Measurements from ENCODE around the gene DTX3. TPM values are rescaled to one million over a fixed set of nuclear protein-coding genes. Genes with fewer than 3 reads are reported as not detected.

Gene DTX3
- total and polyA plus RNA-seq, 3 experiments from 2014 or later, result 7.2 to 18.3 (median 16.7) TPM

GRCh38 chr12:57623811-57624390 lies 19.3 kb downstream of the DTX3 start:
- H3K27ac Mint-ChIP-seq, result no peak overlapping the region
- peaks cover 85% of the 10 kb centered on the region for H3K27me3 ChIP-seq (ENCODE audit: insufficient read depth, low read length, poor library complexity, severe bottlenecking)
- peaks cover 30% of the 10 kb centered on the region for H3K4me1 ChIP-seq (ENCODE audit: insufficient read depth, low read length)
- no peak overlapping the region for H3K4me3 ChIP-seq (ENCODE audit: low read length)
- H3K4me1 Mint-ChIP-seq, result peaks cover 30 to 49% (median 30%) of the 10 kb centered on the region in 3 donors
- H3K36me3 Mint-ChIP-seq, result peaks cover 0 to 4% (median 0%) of the 10 kb centered on the region in 3 donors
- H3K9me3 ChIP-seq (ENCODE audit: low read length), result no peaks in the 10 kb centered on the region
- ChIA-PET POLR2A (no interaction called here), CTCF (interaction anchor here (0.7 to 1.3 kb wide), 2 partner anchors 9 to 165 kb away, joined by 3 to 4 read pairs; partner anchors contain the start of gene B4GALNT1)
- no peak overlapping the region for H3K4me3 Mint-ChIP-seq
- H3K36me3 ChIP-seq (ENCODE audit: insufficient read depth, low read length), result no peaks in the 10 kb centered on the region
- no peak overlapping the region for H3K27ac ChIP-seq (ENCODE audit: low read depth, low read length)
- DNase-seq, result no peak
- no peaks in the 10 kb centered on the region for H3K9me3 Mint-ChIP-seq
- peaks cover 81 to 93% of the 10 kb centered on the region in 2 donors for H3K27me3 Mint-ChIP-seq

- H3K27me3 Mint-ChIP-seq, result peaks cover 77 to 95% of the 10 kb centered on the region in 2 donors
- Histone ChIP-seq H3K9me3 (ENCODE audit: low read length) (no peaks in the 10 kb centered on the region), H3K4me3 (ENCODE audit: low read length) (no peak overlapping the region), H3K4me1 (ENCODE audit: insufficient read depth, low read length) (peaks cover 25% of the 10 kb centered on the region), H3K27ac (ENCODE audit: low read depth, low read length) (no peak overlapping the region), H3K36me3 (ENCODE audit: insufficient read depth, low read length) (no peaks in the 10 kb centered on the region), H3K27me3 (ENCODE audit: insufficient read depth, low read length, poor library complexity, severe bottlenecking) (peaks cover 80% of the 10 kb centered on the region)
- H3K4me1 Mint-ChIP-seq, result peaks cover 25 to 42% (median 27%) of the 10 kb centered on the region in 3 donors
- peaks cover 0 to 4% (median 0%) of the 10 kb centered on the region in 3 donors for H3K36me3 Mint-ChIP-seq
- ChIA-PET POLR2A (no interaction called here), CTCF (interaction anchor here (1.3 to 1.7 kb wide), 2 partner anchors 41 to 166 kb away, joined by 4 to 6 read pairs; no protein-coding TSS in a partner anchor)
- no peaks in the 10 kb centered on the region for H3K9me3 Mint-ChIP-seq
- H3K27ac Mint-ChIP-seq, result peak overlapping the region in 1 of 8 donors; percentile 8
- no peak overlapping the region for H3K4me3 Mint-ChIP-seq
- no peak for DNase-seq
These were observed 20.0 kb downstream of the DTX3 start for GRCh38 chr12:57624441-57625220.

GRCh38 chr12:57625261-57626032 lies 20.8 kb downstream of the DTX3 start:
- CTCF ChIA-PET, result interaction anchor here (0.9 to 1.7 kb wide), 3 partner anchors 42 to 167 kb away, joined by 3 to 6 read pairs (median 4); partner anchors contain the start of gene GLI1
- no peak overlapping the region for H3K4me3 Mint-ChIP-seq
- DNase-seq, result no peak
- Histone ChIP-seq H3K4me3 (ENCODE audit: low read length) (no peak overlapping the region), H3K27ac (ENCODE audit: low read depth, low read length) (no peak overlapping the region), H3K4me1 (ENCODE audit: insufficient read depth, low read length) (peaks cover 17% of the 10 kb centered on the region), H3K27me3 (ENCODE audit: insufficient read depth, low read length, poor library complexity, severe bottlenecking) (peaks cover 72% of the 10 kb centered on the region), H3K36me3 (ENCODE audit: insufficient read depth, low read length) (no peaks in the 10 kb centered on the region), H3K9me3 (ENCODE audit: low read length) (no peaks in the 10 kb centered on the region)
- H3K27ac Mint-ChIP-seq, result peak overlapping the region in 3 of 8 donors; percentile 62 to 69 (median 69)
- H3K4me1 Mint-ChIP-seq, result peaks cover 20 to 35% (median 22%) of the 10 kb centered on the region in 3 donors
- peaks cover 0 to 4% (median 0%) of the 10 kb centered on the region in 3 donors for H3K36me3 Mint-ChIP-seq
- H3K27me3 Mint-ChIP-seq, result peaks cover 76 to 92% of the 10 kb centered on the region in 2 donors
- POLR2A ChIA-PET, result no interaction called here
- no peaks in the 10 kb centered on the region for H3K9me3 Mint-ChIP-seq

- Mint-ChIP-seq H3K27ac (peak overlapping the region in 3 of 8 donors; percentile 62 to 69 (median 69)), H3K4me3 (no peak overlapping the region), H3K36me3 (peaks cover 0 to 4% (median 1%) of the 10 kb centered on the region in 3 donors), H3K27me3 (peaks cover 71 to 92% of the 10 kb centered on the region in 2 donors), H3K4me1 (peaks cover 11 to 26% (median 13%) of the 10 kb centered on the region in 3 donors), H3K9me3 (no peaks in the 10 kb centered on the region)
- ChIA-PET CTCF (interaction anchor here (0.9 to 1.7 kb wide), 2 partner anchors 43 to 167 kb away, joined by 3 to 6 read pairs; partner anchors contain the start of gene GLI1), POLR2A (no interaction called here)
- Histone ChIP-seq H3K4me1 (ENCODE audit: insufficient read depth, low read length) (peaks cover 8% of the 10 kb centered on the region), H3K27me3 (ENCODE audit: insufficient read depth, low read length, poor library complexity, severe bottlenecking) (peaks cover 69% of the 10 kb centered on the region), H3K9me3 (ENCODE audit: low read length) (no peaks in the 10 kb centered on the region), H3K27ac (ENCODE audit: low read depth, low read length) (no peak overlapping the region), H3K4me3 (ENCODE audit: low read length) (no peak overlapping the region), H3K36me3 (ENCODE audit: insufficient read depth, low read length) (no peaks in the 10 kb centered on the region)
- DNase-seq, result no peak
These were observed 21.7 kb downstream of the DTX3 start for GRCh38 chr12:57626111-57626920.

- ChIA-PET CTCF (interaction anchor here (1.4 to 2.2 kb wide), 3 partner anchors 10 to 164 kb away, joined by 4 to 10 read pairs (median 4); no protein-coding TSS in a partner anchor), POLR2A (no interaction called here)
- no peak overlapping the region for H3K4me3 ChIP-seq (ENCODE audit: low read length)
- H3K4me1 ChIP-seq (ENCODE audit: insufficient read depth, low read length), result peaks cover 4% of the 10 kb centered on the region
- H3K4me1 Mint-ChIP-seq, result peaks cover 5 to 19% (median 8%) of the 10 kb centered on the region in 3 donors
- peak overlapping the region in 1 of 8 donors; percentile 45 for H3K27ac Mint-ChIP-seq
- DNase-seq, result no peak
- peaks cover 67 to 90% of the 10 kb centered on the region in 2 donors for H3K27me3 Mint-ChIP-seq
- H3K27me3 ChIP-seq (ENCODE audit: insufficient read depth, low read length, poor library complexity, severe bottlenecking), result peaks cover 68% of the 10 kb centered on the region
- no peaks in the 10 kb centered on the region for H3K36me3 ChIP-seq (ENCODE audit: insufficient read depth, low read length)
- no peaks in the 10 kb centered on the region for H3K9me3 ChIP-seq (ENCODE audit: low read length)
- peak overlapping the region in 2 of 7 donors; percentile 7 to 43 for H3K4me3 Mint-ChIP-seq
- H3K27ac ChIP-seq (ENCODE audit: low read depth, low read length), result no peak overlapping the region
- no peaks in the 10 kb centered on the region for H3K9me3 Mint-ChIP-seq
- peaks cover 0 to 2% (median 1%) of the 10 kb centered on the region in 3 donors for H3K36me3 Mint-ChIP-seq
These were observed 22.4 kb downstream of the DTX3 start for GRCh38 chr12:57626921-57627445.

GRCh38 chr12:57627501-57628279 lies 23.1 kb downstream of the DTX3 start:
- H3K9me3 Mint-ChIP-seq, result no peaks in the 10 kb centered on the region
- peaks cover 0 to 20% (median 5%) of the 10 kb centered on the region in 3 donors for H3K4me1 Mint-ChIP-seq
- no peaks in the 10 kb centered on the region for H3K36me3 ChIP-seq (ENCODE audit: insufficient read depth, low read length)
- H3K27me3 ChIP-seq (ENCODE audit: insufficient read depth, low read length, poor library complexity, severe bottlenecking), result peaks cover 65% of the 10 kb centered on the region
- H3K27me3 Mint-ChIP-seq, result peaks cover 61 to 87% of the 10 kb centered on the region in 2 donors
- H3K4me1 ChIP-seq (ENCODE audit: insufficient read depth, low read length), result peaks cover 5% of the 10 kb centered on the region
- no peak overlapping the region for H3K27ac Mint-ChIP-seq
- CTCF ChIA-PET, result interaction anchor here (0.8 to 2.2 kb wide), 4 partner anchors 9 to 169 kb away, joined by 3 to 10 read pairs (median 4); no protein-coding TSS in a partner anchor
- no peak overlapping the region for H3K4me3 ChIP-seq (ENCODE audit: low read length)
- H3K36me3 Mint-ChIP-seq, result peaks cover 0 to 1% (median 0%) of the 10 kb centered on the region in 3 donors
- DNase-seq, result no peak
- H3K4me3 Mint-ChIP-seq, result peak overlapping the region in 5 of 7 donors; percentile 15 to 50 (median 29)
- POLR2A ChIA-PET, result no interaction called here
- H3K27ac ChIP-seq (ENCODE audit: low read depth, low read length), result no peak overlapping the region
- H3K9me3 ChIP-seq (ENCODE audit: low read length), result no peaks in the 10 kb centered on the region
